ENCODE data around the gene CDCP1. TPM values are rescaled to one million over a fixed set of nuclear protein-coding genes. Genes with fewer than 3 reads are reported as not detected.

CDCP1 gene
- total RNA-seq, 1 experiment from 2014 or later: 85.0 TPM

DNA sequence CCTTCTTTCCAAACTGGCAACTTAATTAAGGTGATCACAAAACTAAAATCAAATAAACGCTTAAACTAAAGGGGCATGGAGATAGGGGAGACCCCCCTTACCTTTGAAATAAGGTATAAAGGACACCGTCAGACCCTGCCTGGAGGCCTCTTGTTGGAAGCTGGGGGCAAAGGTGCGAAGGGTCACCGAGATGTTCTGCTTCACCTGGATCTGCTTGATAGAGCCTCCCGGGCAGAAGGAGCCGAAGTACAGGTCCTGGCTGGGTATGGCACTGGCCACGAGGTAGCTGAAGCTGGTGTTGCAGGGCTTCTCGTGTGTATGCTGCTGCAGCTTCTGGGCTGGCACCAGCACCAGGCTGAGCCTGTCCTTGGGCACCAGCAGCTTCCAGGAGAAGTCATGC, 53.0 kb downstream of the CDCP1 start:
- Histone ChIP-seq H3K79me2 (ENCODE audit: low read depth) (peaks cover 38% of the 10 kb centered on the region), H3K36me3 (ENCODE audit: low read depth) (peaks cover 50% of the 10 kb centered on the region), H3K27ac (peak overlapping the region; percentile 90), H3K4me2 (peak overlapping the region; percentile 52), H3K9me2 (ENCODE audit: insufficient read depth) (no peaks in the 10 kb centered on the region), H3K9me3 (ENCODE audit: insufficient read depth, low read depth) (no peaks in the 10 kb centered on the region), H3K27me3 (ENCODE audit: insufficient read depth, low read depth) (no peaks in the 10 kb centered on the region), H3K4me3 (no peak overlapping the region), H2AFZ (no peak overlapping the region), H4K20me1 (ENCODE audit: insufficient read depth) (no peaks in the 10 kb centered on the region), H3K4me1 (replicated peaks; ENCODE audit: insufficient read depth) (peaks cover 43% of the 10 kb centered on the region), H3F3A (ENCODE audit: insufficient read depth, low read depth) (peaks cover 66% of the 10 kb centered on the region)
- ChIA-PET CTCF (interaction anchor here (2.4 kb wide), 1 partner anchor 52 kb away, joined by 16 read pairs; no protein-coding TSS in a partner anchor), POLR2A (ENCODE audit: unreplicated experiment) (interaction anchor here (0.7 kb wide), 1 partner anchor 54 kb away, joined by 4 read pairs; no protein-coding TSS in a partner anchor)
- no peak for DNase-seq
- TF ChIP-seq EZH2 (IDR thresholded peaks at IDR 0.05; ENCODE audit: low read depth): no peak
- no peak for TF ChIP-seq CTCF (conservative IDR thresholded peaks at IDR 0.05)
- no TSS peak for BruUV-seq (replicated peaks)
- intact Hi-C loops (cut with micrococcal nuclease; ENCODE audit: unreplicated experiment): loop anchor here (2.0 to 5.0 kb wide), 3 partner anchors 28 to 108 kb away; no protein-coding TSS in a partner anchor

DNA sequence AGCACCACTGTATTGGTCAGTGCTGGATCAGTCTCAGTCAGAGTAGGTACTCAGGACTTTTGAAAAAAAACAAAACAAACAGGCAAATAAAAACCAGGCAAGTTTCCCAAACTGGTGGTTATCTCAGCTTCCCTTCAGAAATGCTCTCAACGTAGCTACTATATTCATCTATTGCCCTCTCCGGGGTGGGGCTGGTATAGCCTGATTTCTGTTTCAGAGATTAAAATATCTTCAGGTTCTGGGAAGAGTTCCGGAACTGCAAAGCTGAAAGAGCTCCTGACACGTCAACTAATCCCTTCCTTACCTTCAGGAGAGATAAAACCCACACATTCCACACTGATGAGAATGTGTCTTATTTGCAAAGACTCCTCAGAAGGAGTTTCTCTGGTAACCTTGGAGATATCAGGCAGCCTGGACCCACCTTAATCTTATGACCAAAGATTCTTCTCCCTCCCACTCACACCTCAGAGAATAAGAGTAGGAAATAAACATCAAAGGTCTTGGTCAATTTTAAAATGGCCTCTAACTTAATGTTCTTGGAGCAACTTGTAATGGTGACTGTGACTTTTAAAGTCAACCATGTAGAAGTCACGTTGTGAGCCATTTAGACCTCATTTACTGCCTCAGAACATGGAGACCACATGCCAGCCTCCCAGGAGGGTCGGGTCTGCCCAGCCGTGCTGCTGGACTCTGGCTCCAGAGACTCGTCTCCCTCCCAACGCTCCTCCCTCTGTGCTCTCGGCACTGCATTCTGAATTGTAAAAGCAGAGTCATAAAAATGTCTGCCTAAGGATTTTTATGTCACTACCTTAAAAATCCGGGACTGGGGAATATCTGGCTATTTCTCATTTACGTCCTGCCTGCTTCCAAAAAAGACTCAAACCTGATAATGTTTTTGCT, 53.8 kb downstream of the CDCP1 start:
- Histone ChIP-seq H2AFZ (no peak overlapping the region), H3K36me3 (ENCODE audit: low read depth) (peaks cover 58% of the 10 kb centered on the region), H3K79me2 (ENCODE audit: low read depth) (peaks cover 38% of the 10 kb centered on the region), H3K4me1 (replicated peaks; ENCODE audit: insufficient read depth) (peaks cover 43% of the 10 kb centered on the region), H3K4me3 (no peak overlapping the region), H3K27ac (peak overlapping the region; percentile 95), H3K9me2 (ENCODE audit: insufficient read depth) (no peaks in the 10 kb centered on the region), H3K4me2 (peak overlapping the region; percentile 54), H3K9me3 (ENCODE audit: insufficient read depth, low read depth) (no peaks in the 10 kb centered on the region), H3F3A (ENCODE audit: insufficient read depth, low read depth) (peaks cover 62% of the 10 kb centered on the region), H4K20me1 (ENCODE audit: insufficient read depth) (no peaks in the 10 kb centered on the region), H3K27me3 (ENCODE audit: insufficient read depth, low read depth) (no peaks in the 10 kb centered on the region)
- ChIA-PET POLR2A (ENCODE audit: unreplicated experiment) (interaction anchor here (0.6 to 0.9 kb wide), 11 partner anchors 27 to 1335 kb away, joined by 3 to 7 read pairs (median 4); partner anchors contain the start of gene CDCP1), CTCF (interaction anchor here (0.6 to 2.4 kb wide), 3 partner anchors 51 to 549 kb away, joined by 3 to 16 read pairs (median 5); no protein-coding TSS in a partner anchor)
- TF ChIP-seq CTCF (conservative IDR thresholded peaks at IDR 0.05) (peak; percentile 36; the same call in 1 of the 2 replicates), EZH2 (IDR thresholded peaks at IDR 0.05; ENCODE audit: low read depth) (no peak)
- intact Hi-C loops (cut with micrococcal nuclease; ENCODE audit: unreplicated experiment): loop anchor here (1.0 to 5.0 kb wide), 6 partner anchors 28 to 108 kb away; no protein-coding TSS in a partner anchor
- peak; percentile 80 to 99 for DNase-seq
- BruUV-seq (replicated peaks): TSS peak; percentile 97

DNA sequence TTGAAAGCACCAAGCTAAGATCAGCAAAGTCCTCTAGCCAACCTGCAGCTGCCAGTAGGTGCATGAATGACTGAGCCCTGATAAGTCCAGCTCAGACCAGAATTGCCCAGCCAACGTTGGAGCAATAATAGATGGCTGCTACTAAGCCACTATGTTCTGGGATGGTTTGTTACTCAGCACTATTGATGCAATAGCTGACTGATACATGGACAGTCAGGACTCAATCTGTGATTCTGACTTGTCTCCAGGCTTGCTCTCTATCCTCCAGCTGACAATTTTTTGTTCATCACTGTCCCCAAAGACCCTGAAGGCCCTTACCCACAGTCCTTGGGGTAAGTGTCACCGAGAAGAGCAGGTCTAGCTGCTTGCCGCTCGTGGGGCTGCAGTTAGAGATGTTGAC, 55.3 kb downstream of the CDCP1 start:
- TF ChIP-seq CTCF (conservative IDR thresholded peaks at IDR 0.05) (no peak), EZH2 (IDR thresholded peaks at IDR 0.05; ENCODE audit: low read depth) (no peak)
- Histone ChIP-seq H3K79me2 (ENCODE audit: low read depth) (peaks cover 38% of the 10 kb centered on the region), H3K9me2 (ENCODE audit: insufficient read depth) (no peaks in the 10 kb centered on the region), H3K4me2 (no peak overlapping the region), H3K27ac (peak overlapping the region; percentile 95), H3K9me3 (ENCODE audit: insufficient read depth, low read depth) (no peaks in the 10 kb centered on the region), H3K36me3 (ENCODE audit: low read depth) (peaks cover 62% of the 10 kb centered on the region), H4K20me1 (ENCODE audit: insufficient read depth) (no peaks in the 10 kb centered on the region), H3F3A (ENCODE audit: insufficient read depth, low read depth) (peaks cover 58% of the 10 kb centered on the region), H2AFZ (no peak overlapping the region), H3K4me1 (replicated peaks; ENCODE audit: insufficient read depth) (peaks cover 40% of the 10 kb centered on the region), H3K27me3 (ENCODE audit: insufficient read depth, low read depth) (no peaks in the 10 kb centered on the region), H3K4me3 (no peak overlapping the region)
- no TSS peak for BruUV-seq (replicated peaks)
- POLR2A ChIA-PET (ENCODE audit: unreplicated experiment): interaction anchor here (0.6 kb wide), 1 partner anchor 816 kb away, joined by 4 read pairs; no protein-coding TSS in a partner anchor
- intact Hi-C loops (cut with micrococcal nuclease; ENCODE audit: unreplicated experiment): loop anchor here (5.0 kb wide), 1 partner anchor 46 kb away; no protein-coding TSS in a partner anchor
- CTCF ChIA-PET: interaction anchor here (0.6 to 2.4 kb wide), 2 partner anchors 35 to 50 kb away, joined by 3 to 16 read pairs; no protein-coding TSS in a partner anchor
- no peak for DNase-seq

All from PC-9 (cell line).